LHCN-M2 (cell line): ENCODE results near the gene MOB3B. TPM values are rescaled to one million over a fixed set of nuclear protein-coding genes. Genes with fewer than 3 reads are reported as not detected.

Experiments used
- DNase-seq: peaks from one replicate; pipeline ENCODE4 v3.0.0-alpha.2; 2012; ENCODE audit warnings: low read depth
- total RNA-seq: library from RNA; depleted of rRNA; stranded (reverse); fragments of >200 nt; gene quantifications from 2 replicates; pipeline ENCODE4 v1.2.3, GENCODE V29; 2014

MOB3B gene
- total RNA-seq, 1 experiment from 2014 or later = under 0.01 TPM

DNA sequence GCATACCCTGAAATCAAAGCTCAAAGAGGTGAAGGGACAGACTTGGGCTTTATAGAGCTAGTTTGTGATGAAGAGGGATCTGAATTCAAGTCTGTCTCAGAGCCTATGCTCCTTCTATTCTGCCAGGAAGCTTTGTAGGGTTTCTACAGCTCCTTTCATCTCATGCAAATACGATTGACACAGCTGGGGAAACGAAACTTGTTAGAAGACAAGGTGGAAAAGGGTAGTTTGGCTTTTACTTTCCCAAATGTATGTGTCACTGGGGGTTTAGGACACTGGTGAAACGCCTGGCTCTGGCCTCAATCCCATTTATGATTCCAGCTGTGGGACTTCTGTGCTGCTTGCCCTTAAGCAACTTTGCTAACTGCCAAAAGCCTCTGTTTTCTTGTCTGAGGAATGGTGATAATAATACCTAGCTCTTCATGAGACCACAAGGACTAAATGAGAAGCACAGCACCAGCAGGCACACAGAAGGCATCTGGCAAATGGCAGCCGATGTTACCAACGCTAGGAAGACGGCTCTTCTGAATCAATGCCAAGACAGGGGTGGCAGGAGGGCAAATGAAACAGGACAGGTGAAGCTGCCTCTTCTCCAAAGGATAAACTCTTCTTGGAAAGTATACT is 162.3 kb downstream of the MOB3B start:
- no peak for DNase-seq

- no peak for DNase-seq
These were observed 163.8 kb downstream of the MOB3B start for GRCh38 chr9:27365707-27366376.

- DNase-seq = no peak
These were observed 167.0 kb downstream of the MOB3B start for GRCh38 chr9:27362447-27363210.

DNA sequence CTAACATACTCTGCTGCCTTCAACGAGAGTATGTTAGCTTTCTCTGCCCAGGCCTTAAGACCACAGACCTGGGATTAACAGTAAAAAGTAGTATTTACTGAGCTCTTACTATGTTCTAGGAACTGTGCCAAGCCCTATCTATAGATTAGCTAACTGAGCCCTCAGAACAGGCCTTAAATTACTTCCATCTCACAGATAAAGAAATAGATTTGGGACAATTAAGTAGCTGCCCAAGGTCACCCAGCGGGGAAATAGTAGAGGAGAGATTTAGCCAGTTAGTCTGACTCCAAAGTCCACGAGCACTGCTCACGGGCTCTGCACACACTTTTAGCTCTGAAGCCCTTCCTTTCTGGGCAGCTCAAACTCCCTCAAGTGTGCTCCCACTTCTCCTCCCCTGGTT is 168.1 kb downstream of the MOB3B start:
- DNase-seq = no peak

GRCh38 chr9:27359763-27360162 is 169.9 kb downstream of the MOB3B start:
- DNase-seq = no peak

DNA sequence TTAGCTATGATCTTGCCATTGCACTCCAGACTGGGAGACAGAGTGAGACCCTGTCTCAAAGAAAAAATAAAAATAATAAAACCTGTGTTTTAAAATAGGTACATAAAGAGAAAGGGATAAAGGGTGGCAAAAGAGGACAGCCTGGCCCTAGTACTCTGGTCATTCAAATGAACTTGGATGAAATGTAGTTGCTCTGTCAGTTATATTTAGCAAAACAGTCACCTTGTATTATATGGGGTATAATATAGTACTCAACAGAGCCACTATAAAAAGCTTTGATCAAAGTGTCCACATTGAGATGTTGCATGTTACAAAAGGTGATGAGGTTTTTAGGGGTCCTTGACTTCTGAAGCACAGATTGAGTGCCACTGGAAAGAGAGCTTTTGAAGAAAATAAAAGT is 171.6 kb downstream of the MOB3B start:
- no peak for DNase-seq

- DNase-seq = no peak
These were observed 173.2 kb downstream of the MOB3B start for GRCh38 chr9:27356446-27356845.

- DNase-seq = no peak
These were observed 174.4 kb downstream of the MOB3B start for GRCh38 chr9:27355166-27355565.

DNA sequence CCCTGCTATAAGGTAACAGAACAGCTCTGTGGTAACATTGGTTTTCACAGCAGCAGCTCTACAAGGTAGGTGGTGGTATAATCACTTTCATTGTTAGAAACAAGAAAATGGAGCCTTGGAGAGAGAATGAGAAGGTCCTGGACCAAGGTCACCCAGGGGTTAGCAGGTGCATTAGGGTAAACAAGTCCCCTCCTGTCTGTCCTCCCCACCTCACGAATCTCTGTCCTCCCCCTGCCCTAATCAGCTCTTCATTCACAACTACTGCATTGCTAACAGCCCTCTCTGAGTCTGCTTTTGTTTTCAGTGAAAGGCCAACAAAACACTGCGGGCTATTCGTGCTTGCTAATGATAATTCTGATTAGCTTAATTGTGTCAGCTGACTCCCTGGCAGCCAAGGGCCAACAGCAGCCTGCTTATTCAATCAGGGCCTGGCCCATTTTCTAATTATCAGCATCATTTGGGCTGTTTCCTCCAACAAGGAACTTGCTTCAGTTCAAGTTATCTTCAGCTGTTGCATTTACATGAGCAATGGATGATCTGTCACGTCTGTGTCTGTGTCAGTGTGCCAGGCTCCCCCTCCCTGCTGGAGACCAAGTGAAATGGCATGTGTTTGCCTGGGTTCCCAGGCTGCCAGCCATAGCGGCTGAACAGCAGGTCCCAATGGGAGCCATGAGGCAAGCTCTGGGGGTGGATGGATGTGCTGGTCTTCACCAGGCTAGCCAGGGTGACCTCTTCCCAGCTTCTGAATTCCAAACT is 176.0 kb downstream of the MOB3B start:
- DNase-seq = peak; percentile 20

DNA sequence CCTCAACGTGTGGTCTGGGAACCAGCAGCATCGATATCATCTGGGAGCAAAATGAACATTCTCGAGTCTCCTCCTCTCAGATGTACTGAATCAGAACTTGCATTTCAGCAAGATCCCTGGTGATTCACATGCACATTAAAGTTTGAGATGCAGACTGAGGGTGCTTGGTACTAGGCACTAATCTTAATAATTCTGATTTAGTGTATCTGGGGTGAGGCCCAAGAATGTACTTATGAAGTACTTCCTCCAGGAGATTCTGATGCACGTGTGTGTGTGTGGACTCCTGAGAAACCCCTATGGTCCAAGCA is 176.5 kb downstream of the MOB3B start:
- DNase-seq = no peak

DNA sequence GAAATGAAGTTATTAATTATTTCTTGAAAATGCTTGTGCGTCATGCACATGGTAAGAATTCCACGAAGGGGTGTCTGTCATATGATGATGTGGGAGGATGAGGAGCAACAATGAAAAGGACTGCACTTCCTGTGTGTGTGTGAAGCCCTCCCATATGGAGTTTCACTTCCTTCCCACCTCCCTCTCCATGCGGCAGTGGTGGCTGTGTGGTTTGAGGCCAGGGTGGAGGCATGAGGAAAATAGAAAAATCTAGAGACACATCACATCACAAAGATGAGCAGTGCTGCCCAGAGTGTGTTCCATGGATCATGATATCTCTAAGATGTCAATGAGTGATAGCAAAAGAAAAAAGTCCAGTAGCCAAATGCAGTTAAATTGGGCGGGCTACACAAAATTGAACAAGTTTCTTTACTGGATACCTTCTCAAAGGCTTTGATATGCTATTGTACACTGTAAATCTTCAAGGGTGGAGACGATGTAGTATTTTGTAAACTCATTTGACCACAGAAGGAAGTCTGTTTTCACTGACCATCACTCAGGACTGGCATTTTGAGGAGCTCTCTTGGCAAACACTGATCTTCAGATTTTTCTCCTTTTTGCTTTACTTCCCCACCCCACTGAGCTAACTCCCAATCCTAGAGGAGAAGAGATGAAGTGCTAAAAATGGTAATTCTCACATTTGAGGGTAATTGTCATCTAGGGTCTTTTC is 177.0 kb downstream of the MOB3B start:
- DNase-seq = no peak

DNA sequence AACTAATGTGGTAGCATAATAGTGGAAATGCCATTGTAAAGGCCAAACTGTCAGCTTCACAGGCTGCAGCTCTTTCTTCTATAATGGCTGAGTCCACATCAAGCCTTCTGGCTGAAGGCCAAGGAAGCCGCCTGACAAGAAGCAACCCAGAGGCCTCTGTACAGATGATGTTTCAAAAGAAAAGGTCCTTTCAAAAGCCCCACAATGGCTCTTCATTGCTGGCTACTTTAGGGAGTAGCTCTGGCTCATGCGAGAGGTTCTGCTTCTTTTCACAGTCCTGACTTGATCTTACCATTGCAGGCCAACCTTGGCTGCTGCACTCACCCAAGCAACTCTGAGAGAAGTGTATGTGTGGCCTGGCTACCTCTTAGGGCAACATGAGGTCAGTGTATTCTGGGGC is 178.2 kb downstream of the MOB3B start:
- no peak for DNase-seq

DNA sequence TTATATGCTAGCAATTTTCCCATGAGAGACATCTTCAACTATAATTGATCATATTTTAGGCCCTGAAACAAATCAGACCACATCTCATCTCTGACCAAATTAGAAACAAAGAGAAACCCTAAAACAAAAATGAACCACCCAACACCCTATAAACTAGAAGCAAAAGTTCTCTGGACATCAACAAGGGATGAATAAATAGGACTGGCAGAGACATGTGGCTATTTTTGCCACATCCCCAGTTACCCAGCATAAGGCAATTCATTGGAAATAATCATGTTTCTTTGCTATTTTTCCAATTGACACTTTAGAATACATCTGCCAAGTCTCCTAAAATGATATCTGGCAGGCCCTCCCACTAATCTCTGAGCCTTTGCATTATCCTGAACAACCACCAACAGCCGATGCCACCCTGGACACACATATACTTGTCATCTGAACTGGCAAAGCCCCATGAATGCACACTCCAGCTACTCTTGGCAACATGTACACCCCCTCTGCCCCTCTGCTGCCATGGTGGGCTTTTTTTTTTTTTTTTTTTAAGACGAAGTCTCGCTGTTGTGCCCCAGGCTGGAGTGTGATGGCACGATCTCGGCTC is 179.1 kb downstream of the MOB3B start:
- no peak for DNase-seq

DNA sequence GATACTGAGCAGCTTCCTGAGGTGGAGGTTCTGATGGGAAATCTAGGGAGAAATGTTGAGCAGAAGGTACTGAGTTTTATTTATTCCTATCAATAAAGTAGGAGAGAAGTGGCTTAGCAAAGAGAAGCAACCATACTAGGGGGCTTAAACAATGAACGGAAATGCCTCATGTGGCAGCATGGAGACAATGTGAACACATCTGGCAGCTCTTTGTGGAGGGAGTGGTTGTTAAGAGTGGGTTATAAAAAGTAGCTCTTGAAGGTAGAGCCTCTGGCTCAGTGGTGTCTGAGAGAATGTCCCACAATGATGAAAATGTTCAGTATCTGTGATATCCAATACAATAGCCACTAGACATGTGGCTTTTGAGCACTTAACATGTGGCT is 179.9 kb downstream of the MOB3B start:
- no peak for DNase-seq

DNA sequence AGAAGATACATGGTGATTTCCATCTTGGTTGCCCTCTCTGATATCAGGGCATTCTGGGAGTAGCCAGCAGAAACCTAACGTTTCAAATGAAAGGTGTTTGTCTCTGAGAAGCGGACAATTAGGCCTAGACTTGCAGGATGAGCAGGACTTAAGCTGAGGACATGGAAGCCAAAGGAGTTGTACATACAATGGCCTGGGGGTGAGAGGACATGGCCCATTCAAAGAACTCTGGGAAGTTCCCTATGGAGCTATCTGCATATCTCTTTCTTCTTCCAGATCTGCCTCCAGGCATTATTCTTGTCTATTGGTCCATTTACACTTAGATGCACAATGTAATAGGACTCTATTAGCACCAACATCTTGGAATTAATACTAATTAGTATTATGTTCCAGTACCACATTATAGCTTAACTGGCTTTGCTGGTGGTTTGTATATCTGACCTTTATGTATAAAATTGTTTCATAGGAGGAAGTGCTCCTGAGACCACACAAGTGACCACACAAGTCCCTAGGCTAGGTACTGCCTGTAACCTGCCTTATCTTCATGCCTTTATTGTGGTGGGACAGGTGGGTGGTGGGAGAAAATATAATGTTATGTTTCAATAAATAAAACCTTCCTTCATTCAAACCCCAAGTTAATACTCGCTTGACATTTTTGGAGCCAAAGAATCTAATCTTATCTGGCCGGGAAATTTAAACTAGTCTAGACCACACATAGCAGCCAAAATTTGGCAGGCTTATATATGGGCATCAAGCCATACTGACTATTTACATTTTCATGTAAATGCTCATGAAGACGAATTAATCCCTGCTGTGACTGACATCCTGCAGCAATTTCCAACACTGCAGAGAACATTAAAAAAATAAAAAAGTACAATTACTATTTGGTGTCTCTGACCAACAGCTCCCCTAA is 180.6 kb downstream of the MOB3B start:
- DNase-seq = no peak

GRCh38 chr9:27347889-27348288 is 181.7 kb downstream of the MOB3B start:
- no peak for DNase-seq

GRCh38 chr9:27344776-27345175 is 184.8 kb downstream of the MOB3B start:
- DNase-seq = no peak

GRCh38 chr9:27341545-27342294 is 187.9 kb downstream of the MOB3B start:
- no peak for DNase-seq

DNA sequence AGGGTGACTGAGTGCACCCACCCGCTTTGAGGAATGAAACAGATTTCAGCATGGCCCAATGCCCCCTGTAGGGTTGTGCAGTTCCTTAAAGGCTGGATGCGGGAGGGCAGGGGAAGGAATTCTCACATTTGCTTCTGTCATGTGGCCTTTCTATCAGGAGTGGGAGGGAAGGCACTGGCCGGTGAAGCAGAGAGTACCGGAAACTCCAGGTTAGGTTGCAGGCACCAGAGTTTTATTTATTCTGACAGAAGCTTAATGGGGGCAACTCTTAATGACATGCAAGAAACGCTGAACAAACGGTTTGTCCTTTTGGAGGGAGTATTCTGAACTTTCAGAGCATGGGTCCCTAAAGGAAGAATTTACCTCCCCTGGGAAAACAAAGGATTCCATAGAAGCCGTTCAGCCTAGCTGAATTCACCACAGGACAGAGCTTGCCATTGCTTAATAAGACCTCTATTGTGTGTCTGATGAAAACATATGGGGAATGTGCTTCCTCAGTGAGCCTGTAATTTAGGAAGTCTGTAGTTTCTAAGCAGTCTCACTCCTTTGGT is 188.6 kb downstream of the MOB3B start:
- no peak for DNase-seq
